Right lung (tissue), 10 donors: ENCODE results near the gene KLHL26. TPM values are rescaled to one million over a fixed set of nuclear protein-coding genes. Genes with fewer than 3 reads are reported as not detected.
"Not testable (repeated sequence)": the region's sequence is repeated elsewhere in the genome, so short reads cannot be mapped to it uniquely, and the experiment has no call there.

Experiments
- DNase-seq, 2 donors: peaks; one replicate each; pipeline ENCODE4 v3.0.0-alpha.2; 2013
- long read RNA-seq, 8 donors: transcript quantifications; one replicate each; lab custom pipeline, GENCODE V29; 2026
- polyA plus RNA-seq, 5 donors: library from polyadenylated mRNA; unstranded; fragments of 120-200 nt; gene quantifications; one replicate each; pipeline versions ENCODE4 v1.2.1 to v1.2.3, GENCODE V29; 2013; ENCODE audit warnings: inconsistent platforms in 1 of 5, low replicate concordance in 1 of 5; ENCODE audit not compliant: insufficient read length in 5 of 5, insufficient read depth in 1 of 5

KLHL26 gene, protein sequence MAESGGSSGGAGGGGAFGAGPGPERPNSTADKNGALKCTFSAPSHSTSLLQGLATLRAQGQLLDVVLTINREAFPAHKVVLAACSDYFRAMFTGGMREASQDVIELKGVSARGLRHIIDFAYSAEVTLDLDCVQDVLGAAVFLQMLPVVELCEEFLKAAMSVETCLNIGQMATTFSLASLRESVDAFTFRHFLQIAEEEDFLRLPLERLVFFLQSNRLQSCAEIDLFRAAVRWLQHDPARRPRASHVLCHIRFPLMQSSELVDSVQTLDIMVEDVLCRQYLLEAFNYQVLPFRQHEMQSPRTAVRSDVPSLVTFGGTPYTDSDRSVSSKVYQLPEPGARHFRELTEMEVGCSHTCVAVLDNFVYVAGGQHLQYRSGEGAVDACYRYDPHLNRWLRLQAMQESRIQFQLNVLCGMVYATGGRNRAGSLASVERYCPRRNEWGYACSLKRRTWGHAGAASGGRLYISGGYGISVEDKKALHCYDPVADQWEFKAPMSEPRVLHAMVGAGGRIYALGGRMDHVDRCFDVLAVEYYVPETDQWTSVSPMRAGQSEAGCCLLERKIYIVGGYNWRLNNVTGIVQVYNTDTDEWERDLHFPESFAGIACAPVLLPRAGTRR
- 1 to 10 TPM; 3.1 to 9.9 (median 5.3) TPM for polyA plus RNA-seq
- long read RNA-seq, donor 1, full-length matches to known transcripts, result 2 of 2 reads
- long read RNA-seq, donor 1, partial matches to known transcripts, result 0 of 2 reads
- long read RNA-seq, donor 1, other reads (novel, unspliced or antisense), result 0 of 2 reads
- long read RNA-seq, donor 2, full-length matches to known transcripts, result 1 of 1 reads
- long read RNA-seq, donor 2, partial matches to known transcripts, result 0 of 1 reads
- long read RNA-seq, donor 2, other reads (novel, unspliced or antisense), result 0 of 1 reads
- long read RNA-seq, donor 3, full-length matches to known transcripts, result 1 of 1 reads
- long read RNA-seq, donor 3, partial matches to known transcripts, result 0 of 1 reads
- long read RNA-seq, donor 3, other reads (novel, unspliced or antisense), result 0 of 1 reads
- long read RNA-seq, donor 4, full-length matches to known transcripts, result 2 of 2 reads
- long read RNA-seq, donor 4, partial matches to known transcripts, result 0 of 2 reads
- long read RNA-seq, donor 4, other reads (novel, unspliced or antisense), result 0 of 2 reads
- long read RNA-seq, donor 5, full-length matches to known transcripts, result 3 of 3 reads
- long read RNA-seq, donor 5, partial matches to known transcripts, result 0 of 3 reads
- long read RNA-seq, donor 5, other reads (novel, unspliced or antisense), result 0 of 3 reads
- long read RNA-seq, donor 6, full-length matches to known transcripts, result 8 of 8 reads
- long read RNA-seq, donor 6, partial matches to known transcripts, result 0 of 8 reads
- long read RNA-seq, donor 6, other reads (novel, unspliced or antisense), result 0 of 8 reads
- long read RNA-seq, donor 7, full-length matches to known transcripts, result 4 of 4 reads
- long read RNA-seq, donor 7, partial matches to known transcripts, result 0 of 4 reads
- long read RNA-seq, donor 7, other reads (novel, unspliced or antisense), result 0 of 4 reads
- long read RNA-seq, donor 8, result 0 reads

DNA sequence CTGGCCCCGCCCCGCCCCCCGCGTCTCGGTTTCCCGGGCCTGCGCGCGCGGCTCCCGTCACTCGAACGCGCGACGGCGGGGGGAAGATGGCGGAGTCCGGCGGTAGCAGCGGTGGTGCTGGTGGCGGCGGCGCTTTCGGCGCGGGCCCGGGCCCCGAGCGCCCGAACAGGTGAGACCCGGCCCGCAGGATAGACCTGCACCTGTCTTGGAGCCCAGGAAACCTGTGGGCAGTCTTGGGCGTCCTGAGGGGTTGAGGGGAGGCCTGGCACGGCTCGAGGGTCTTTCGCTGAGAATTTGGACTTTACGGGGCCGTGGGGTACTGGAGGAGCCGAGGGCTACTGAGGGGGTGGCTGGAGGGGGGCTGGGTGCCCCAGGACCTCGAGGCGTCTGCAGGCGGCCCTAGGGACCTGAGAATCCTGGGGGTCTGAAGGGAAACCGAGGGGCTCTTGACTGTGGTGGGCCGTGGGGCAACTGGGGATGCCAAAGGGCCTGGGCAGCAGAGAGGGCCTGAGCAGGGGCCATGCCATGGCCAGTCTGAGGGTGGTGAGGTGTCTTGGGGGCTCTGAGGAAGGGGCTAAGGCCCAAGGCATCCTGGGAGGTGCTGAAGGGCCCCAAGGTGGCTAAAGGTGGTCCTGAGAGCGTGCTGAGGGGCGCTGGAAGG, at the start of gene KLHL26:
Gene KLHL26, plus strand, starts transcription at position 60 of the 661 bp plus-strand sequence. Its CDS starts 27 bp downstream, at position 87.
- DNase-seq, result no peak

DNA sequence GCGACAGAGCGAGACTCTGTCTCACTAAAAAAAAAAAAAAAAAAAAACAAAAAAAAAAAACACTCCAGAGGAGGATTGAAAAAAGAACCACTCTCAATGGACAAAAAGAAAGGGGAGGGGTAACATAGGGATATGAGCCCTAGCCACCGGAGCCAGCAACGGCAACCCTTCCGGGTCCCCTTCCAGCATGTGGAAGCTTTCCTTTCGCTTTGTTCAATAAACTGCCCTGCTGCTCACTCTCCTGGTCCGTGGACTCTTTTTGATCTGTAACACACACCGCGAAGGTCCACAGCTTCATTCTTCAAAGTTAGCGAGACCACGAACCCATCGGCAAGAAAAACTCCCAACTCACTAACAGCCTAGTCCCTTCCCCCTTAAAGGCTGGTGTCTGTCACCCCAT, 49.3 kb upstream of the KLHL26 start:
- DNase-seq, result no peak

GRCh38 chr19:18587962-18588610, 48.7 kb upstream of the KLHL26 start:
- no peak for DNase-seq

DNA sequence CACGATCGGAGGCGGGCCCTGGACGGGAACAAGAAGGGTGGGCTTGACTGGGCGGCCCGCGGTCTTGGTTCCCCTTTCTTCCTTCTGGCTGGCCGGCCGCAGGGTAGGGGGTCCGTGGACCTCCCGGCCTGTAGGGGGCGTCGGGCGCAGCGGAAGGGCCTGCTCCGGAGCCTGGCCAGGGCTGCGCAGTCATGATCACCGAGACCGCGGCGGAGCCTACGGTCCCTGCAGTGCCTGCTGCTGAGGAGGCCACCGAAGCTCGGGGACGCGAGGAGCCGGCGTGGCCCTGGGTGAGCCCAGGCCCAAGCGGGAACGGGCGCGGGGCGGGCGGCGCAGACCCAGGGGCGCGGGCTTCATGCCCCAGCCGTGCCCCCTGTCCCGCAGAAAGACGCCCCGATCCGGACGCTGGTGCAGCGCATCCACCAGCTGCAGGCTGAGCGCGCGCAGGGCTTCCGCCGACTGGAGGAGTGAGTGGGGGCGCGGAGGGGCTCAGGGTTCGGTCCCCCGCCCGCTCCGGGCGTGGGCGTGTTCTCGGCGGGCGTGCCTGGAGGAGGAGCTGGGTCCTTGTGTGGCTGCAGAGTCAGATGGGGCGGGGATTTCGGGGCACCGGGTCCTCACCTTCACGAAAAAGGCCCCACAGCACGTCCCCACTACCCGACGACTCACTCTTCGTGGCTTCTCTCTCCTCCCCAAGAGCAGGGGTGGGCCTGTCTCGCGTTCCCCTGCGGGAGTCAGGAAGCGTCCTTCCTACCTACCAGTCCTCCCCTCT, 48.0 kb upstream of the KLHL26 start, which contains the start of gene REX1BD:
Gene REX1BD, plus strand, starts transcription at position 188 of the 769 bp plus-strand sequence. Its CDS starts 4 bp downstream, at position 192.
- peak; percentile 89 to 91 for DNase-seq

GRCh38 chr19:18589380-18590272, 47.2 kb upstream of the KLHL26 start:
- peak in 1 of 2 donors; percentile 63 for DNase-seq

GRCh38 chr19:18590273-18591272, 46.3 kb upstream of the KLHL26 start:
- peak in 1 of 2 donors; percentile 60 for DNase-seq

- no peak for DNase-seq
Measured at GRCh38 chr19:18591735-18592385, 45.0 kb upstream of the KLHL26 start.

DNA sequence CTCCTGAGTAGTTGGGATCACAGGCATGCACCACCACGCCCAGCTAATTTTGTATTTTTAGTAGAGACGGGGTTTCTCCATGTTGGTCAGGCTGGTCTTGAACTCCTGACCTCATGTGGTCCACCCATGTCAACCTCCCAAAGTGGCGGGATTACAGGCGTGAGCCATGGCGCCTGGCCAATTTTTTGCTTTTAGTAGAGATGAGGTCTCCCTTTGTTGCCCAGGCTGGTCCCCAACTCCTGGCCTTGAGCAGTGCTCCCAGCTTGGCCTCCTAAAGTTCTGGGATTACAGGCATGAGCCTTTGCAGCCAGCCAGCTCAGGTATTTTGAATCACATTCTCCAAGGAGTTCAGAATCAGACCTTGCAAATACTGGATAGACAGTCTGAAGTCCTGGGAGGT, 44.1 kb upstream of the KLHL26 start:
- DNase-seq, result not testable (repeated sequence)

DNA sequence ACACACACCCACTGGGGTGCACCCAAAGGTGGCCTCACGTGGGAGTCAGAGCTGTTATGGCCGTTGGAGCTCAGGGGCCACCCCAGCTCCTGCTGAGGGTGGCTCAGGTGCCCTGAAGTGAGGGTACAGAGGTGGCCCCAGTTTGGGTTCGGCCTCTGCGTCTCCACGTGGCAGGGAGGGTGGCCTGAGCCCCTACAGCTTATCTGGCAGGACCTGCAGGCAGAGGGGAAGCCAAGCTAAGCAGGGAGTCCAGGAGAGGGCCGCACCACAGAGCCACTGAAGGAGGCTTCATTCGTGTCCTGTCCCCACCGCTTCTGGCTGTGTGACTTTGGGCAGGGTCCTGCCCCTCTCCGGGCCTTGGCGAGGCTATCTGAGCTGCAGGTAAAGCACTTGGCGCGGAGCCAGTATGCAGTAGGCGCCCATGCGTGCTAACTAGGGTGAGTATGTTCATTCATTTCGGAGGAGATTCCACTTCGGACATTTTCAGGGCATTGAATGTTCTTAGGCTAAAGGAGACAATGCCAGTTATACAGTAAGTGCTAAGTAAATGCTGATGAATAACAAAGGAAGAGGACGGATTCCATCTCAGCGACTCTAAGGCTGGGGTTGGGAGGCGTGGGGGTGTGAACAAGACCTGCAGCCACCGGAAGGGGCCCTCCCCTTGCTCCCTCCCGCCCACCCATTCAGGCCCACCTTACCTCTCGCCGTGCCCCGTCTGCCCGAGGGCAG, 43.3 kb upstream of the KLHL26 start:
- DNase-seq, result no peak

DNA sequence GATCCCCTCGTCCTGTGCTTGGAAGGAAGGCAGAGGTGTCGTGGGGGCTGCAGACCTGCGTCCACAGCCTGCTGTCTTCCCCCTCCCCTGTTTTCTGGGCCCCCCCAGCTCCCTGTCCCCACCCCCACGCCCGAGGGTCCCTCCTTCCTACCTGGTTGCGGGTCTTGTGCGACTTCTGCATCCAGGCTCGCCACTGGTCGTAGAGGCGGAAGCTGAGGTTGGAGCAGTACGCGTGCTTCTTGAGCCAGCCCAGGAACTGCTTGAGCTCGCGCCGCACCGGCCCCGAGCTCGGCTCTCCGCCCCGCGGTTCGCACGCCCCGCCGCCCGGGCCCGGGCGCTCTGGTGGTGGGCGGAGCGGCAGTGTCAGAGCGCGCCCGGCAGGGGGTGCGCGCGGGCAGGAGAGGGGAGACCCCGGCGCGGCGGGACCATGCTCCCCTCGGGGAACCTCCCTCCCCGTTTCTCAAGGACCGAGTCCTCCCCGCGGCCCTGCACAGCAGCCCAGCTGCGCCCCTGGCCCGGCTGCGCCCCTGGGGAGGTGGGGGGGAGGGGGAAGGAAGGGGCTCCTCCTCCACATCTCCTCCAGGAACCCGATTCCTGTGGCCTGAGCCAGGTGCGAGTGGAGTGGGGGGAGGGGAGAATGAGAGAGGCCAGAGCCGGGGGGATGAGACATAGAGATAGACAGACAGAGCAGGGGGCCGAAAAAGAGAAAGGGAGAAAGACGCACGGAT, 42.6 kb upstream of the KLHL26 start:
- DNase-seq, result peak; percentile 75 to 78

DNA sequence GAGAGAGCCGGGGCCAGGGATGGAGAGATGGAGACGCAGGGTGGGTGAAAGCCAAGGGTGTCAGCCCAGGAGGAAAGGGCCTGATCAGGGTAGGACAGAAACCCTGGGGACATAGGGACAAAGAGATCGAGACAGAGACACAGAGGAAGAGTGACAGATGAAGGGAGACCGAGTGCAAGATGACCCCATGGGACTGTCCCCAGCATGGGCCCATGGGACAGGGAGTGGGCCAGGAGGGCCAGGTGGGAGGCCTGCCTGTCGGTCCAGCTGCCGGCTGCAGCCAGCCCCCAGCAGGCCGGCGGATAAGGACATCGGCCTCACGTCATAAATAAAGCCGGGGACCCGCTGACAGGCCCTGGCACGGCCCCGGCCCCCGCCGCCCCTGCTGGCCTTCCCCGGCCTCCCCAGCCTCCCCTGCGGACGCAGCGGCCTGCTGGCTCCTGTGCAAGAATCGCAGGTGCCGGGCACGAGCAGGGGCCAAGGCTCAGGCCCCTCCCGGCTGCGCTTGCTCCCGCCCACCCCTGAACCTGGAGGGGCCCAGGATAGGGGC, 41.9 kb upstream of the KLHL26 start:
- DNase-seq, result no peak

- no peak for DNase-seq
Measured at GRCh38 chr19:18595475-18595874, 41.4 kb upstream of the KLHL26 start.

DNA sequence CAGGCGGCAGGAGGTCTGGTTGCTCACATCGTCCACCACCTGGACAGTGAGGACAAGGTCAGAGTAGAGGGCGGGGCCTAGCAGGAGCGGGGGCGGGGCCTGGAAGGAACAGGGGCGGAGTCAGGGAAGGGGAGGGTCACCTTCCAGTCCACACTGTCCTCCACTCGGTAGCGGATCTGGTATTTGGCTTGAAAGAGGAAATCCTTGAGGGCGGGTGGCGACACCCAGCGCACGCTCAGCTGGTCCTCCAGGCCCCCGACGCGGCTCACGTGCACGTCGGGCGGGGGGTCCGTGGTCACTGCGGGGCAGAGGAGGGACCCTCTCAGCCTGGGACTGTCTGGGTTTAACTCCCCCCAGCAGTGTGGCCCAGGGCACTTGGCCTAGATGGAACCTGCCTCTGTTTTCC, 40.1 kb upstream of the KLHL26 start:
- no peak for DNase-seq
